Colonic mucosa (tissue), 4 donors: ENCODE data around the gene AKAP14. TPM values are rescaled to one million over a fixed set of nuclear protein-coding genes. Genes with fewer than 3 reads are reported as not detected.
"Not testable (repeated sequence)": the region's sequence is repeated elsewhere in the genome, so short reads cannot be mapped to it uniquely, and the experiment has no call there.

Experiments
- DNase-seq: peaks from one replicate; pipeline ENCODE4 v3.0.0-alpha.2; 2020
- H3K27ac ChIP-seq: fragments of 200-600 bp; one replicate; pipeline ENCODE4 v1.8.0; 2021
- H3K27me3 ChIP-seq: fragments of 200-600 bp; one replicate; pipeline ENCODE4 v1.8.0; 2021
- H3K36me3 ChIP-seq: fragments of 200-600 bp; one replicate; pipeline ENCODE4 v1.8.0; 2021
- H3K4me1 ChIP-seq: fragments of 200-600 bp; one replicate; pipeline ENCODE4 v1.8.0; 2021; ENCODE audit warnings: mild to moderate bottlenecking
- H3K4me3 ChIP-seq: fragments of 200-600 bp; one replicate; pipeline ENCODE4 v1.8.0; 2021
- H3K9ac ChIP-seq, 2 donors: one replicate each; pipeline ENCODE4 v1.7.0; 2013; ENCODE audit warnings: control low read depth in 2 of 2, low read depth in 2 of 2, low read length in 2 of 2
- H3K9me3 ChIP-seq: fragments of 200-600 bp; one replicate; pipeline ENCODE4 v1.8.0; 2021
- intact Hi-C: fragments of 100-400 bp; cut with DNase I; formaldehyde crosslinking; loops from one replicate; pipeline ENCODE4 v1.14.1; 2022
- total RNA-seq, 2 donors: library from RNA; stranded (reverse); fragmentation: NEBNext Ultra II Directional in 1 of 2; extraction: Animal tissue kit (Norgen Biotek cat#: 25700) in 1 of 2; gene quantifications; one replicate each; pipeline ENCODE4 v1.2.1, GENCODE V29; 2021
- TF ChIP-seq, protein P1 (sequence below): fragments of 200-600 bp; IDR thresholded peaks from one replicate; pipeline ENCODE4 v1.8.0; 2022; ENCODE audit warnings: antibody characterized with exemption, mild to moderate bottlenecking
- donor health status: healthy.
- donor health status: DM: no; HTN: no; CAD: no.
- donor health status: DM: no; HTN: no; CAD: no.

The AKAP14 gene
- total RNA-seq, 2 donors from 2014 or later: not detected

DNA sequence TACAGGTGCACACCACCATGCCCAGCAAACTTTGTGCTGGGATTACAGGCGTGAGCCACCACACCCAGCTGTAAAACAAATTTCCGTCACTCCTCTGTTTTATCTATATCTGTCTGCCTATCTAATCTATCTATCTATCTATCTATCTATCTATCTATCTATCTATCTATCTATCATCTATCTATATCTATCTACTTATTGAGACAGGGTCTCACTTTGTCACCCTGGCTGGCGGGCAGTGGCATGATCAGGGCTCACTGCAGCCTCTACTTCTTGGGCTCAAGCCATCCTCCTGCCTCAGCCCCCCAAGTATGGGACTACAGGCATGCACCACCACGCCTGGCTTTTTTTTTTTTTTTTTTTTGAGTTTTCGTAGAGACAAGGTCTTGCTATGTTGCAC is 20.6 kb downstream of the AKAP14 start:
- intact Hi-C loops: no loop called here
- Histone ChIP-seq H3K27ac (no peak overlapping the region), H3K27me3 (no peaks in the 10 kb centered on the region), H3K9me3 (no peaks in the 10 kb centered on the region), H3K4me3 (no peak overlapping the region), H3K36me3 (no peaks in the 10 kb centered on the region), H3K9ac (no peak overlapping the region), H3K4me1 (no peaks in the 10 kb centered on the region)
- TF ChIP-seq, protein P1, sequence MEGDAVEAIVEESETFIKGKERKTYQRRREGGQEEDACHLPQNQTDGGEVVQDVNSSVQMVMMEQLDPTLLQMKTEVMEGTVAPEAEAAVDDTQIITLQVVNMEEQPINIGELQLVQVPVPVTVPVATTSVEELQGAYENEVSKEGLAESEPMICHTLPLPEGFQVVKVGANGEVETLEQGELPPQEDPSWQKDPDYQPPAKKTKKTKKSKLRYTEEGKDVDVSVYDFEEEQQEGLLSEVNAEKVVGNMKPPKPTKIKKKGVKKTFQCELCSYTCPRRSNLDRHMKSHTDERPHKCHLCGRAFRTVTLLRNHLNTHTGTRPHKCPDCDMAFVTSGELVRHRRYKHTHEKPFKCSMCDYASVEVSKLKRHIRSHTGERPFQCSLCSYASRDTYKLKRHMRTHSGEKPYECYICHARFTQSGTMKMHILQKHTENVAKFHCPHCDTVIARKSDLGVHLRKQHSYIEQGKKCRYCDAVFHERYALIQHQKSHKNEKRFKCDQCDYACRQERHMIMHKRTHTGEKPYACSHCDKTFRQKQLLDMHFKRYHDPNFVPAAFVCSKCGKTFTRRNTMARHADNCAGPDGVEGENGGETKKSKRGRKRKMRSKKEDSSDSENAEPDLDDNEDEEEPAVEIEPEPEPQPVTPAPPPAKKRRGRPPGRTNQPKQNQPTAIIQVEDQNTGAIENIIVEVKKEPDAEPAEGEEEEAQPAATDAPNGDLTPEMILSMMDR: no peak
- no peak for DNase-seq

DNA sequence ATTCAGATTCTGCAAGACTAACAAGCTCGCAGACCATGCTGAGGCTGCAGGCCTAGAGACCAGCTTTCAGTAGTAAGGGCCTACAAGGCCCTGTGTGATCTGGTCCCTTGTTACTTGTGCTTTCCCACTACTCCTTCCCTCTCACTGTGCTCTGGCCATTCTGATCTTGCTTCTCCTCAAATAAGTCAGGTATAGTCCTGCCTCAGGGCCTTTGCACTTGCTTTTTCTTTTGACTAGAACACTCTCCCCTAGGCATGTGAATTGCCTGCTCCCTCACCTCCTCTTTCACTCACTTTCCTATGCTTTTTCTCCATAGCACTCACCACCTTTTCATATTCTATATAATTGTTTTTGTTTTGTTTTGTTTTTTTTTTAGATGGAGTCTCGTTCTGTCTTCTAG is 22.2 kb downstream of the AKAP14 start:
- no peak overlapping the region for H3K4me3 ChIP-seq
- TF ChIP-seq, protein P1: no peak
- no peaks in the 10 kb centered on the region for H3K4me1 ChIP-seq
- H3K27ac ChIP-seq: no peak overlapping the region
- intact Hi-C loops: no loop called here
- no peak for DNase-seq
- no peaks in the 10 kb centered on the region for H3K27me3 ChIP-seq
- no peaks in the 10 kb centered on the region for H3K9me3 ChIP-seq
- no peaks in the 10 kb centered on the region for H3K36me3 ChIP-seq
- H3K9ac ChIP-seq: no peak overlapping the region

DNA sequence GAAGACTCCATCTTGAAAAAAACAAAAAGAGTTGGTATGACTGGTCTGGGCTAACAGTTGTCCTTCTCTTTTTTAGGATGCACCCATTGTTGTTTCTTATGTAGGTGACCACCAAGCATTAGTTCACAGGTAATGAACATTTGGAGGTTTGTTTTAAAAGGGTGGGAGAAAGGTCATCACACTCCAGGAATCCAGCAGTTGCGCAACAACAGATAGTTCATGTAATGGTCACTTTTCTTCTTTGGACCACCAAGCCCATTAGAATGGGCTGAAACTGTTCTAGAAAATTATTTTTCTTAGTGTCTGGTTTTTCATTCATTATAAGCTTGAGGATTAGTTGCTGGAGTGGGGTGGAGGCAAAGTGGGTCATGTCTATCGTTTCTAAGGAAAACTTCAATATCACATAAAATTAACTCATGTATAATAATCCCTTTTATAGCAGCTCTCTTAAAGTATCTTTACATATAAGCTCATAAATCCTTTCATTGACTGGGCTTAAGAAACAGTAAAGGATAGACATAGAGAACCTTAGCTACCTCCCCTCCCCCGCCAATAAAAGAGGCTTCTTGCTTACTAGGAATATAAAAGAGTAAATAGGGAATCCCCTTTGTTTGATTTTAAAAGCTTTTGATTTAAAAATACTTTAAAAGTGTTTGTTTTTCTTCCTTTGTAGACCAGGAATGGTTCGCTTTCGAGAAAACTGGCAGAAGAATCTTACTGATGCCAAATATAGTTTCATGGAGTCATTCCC is 24.3 kb downstream of the AKAP14 start:
- DNase-seq: no peak
- intact Hi-C loops: no loop called here
- H3K27ac ChIP-seq: no peak overlapping the region

DNA sequence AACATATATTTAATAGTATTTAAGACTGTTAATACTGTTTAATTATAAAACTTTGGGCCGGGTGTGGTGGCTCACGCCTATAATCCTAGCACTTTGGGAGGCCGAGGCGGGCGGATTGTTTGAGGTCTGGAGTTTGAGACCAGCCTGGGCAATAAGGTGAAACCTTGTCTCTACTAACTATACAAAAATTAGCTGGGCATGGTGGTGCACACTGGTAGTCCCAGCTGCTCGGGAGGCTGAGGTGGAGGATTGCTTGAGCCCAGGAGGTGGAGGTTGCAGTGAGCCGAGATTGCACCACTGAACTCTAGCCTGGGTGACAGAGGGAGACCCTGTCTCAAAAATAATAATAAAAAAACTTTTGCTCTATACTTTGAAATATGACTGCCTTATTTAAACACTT is 26.7 kb downstream of the AKAP14 start:
- intact Hi-C loops, H3K9me3 ChIP-seq, H3K4me3 ChIP-seq, H3K4me1 ChIP-seq, DNase-seq, H3K27me3 ChIP-seq, H3K9ac ChIP-seq, H3K36me3 ChIP-seq, H3K27ac ChIP-seq: not testable (repeated sequence)

More for the DNA sequence above, 24.3 kb downstream of the AKAP14 start:
- Histone ChIP-seq H3K4me1 (no peaks in the 10 kb centered on the region), H3K9me3 (no peaks in the 10 kb centered on the region), H3K9ac (no peak overlapping the region), H3K4me3 (no peak overlapping the region), H3K27me3 (no peaks in the 10 kb centered on the region), H3K36me3 (no peaks in the 10 kb centered on the region)
- TF ChIP-seq, protein P1: no peak

DNA sequence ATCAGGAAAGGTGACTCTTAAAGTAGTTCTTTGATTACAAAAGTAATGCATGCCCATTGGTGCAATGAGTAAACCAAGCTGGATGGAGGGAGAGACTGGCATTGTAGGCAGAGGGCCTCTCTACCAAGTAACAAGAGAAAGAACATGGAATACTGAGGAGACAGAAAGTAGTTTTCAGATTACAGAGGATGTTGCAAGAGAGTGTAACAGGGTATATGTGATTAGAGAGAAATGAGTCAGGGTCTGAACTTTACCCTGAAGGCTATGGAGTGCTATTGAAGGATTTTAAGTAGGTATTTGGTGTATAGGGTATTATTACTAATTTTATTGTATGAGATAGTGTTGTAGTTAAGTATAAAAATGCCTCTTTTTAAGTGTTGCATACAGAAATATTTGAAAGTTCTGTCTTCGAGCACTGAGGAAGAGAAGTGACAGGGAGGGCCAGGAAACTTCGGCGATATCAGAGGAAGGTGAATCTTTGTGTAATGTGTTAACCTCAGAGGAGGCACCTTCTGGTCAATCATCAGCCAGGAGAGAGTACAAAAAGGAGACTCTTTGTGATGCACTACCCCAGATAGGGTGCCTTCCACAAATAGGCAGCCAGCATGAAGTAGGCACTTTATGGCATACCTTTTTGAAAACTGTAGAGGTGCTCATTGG is 39.7 kb downstream of the AKAP14 start:
- no peaks in the 10 kb centered on the region for H3K36me3 ChIP-seq
- TF ChIP-seq, protein P1: no peak
- no peak overlapping the region for H3K27ac ChIP-seq

DNA sequence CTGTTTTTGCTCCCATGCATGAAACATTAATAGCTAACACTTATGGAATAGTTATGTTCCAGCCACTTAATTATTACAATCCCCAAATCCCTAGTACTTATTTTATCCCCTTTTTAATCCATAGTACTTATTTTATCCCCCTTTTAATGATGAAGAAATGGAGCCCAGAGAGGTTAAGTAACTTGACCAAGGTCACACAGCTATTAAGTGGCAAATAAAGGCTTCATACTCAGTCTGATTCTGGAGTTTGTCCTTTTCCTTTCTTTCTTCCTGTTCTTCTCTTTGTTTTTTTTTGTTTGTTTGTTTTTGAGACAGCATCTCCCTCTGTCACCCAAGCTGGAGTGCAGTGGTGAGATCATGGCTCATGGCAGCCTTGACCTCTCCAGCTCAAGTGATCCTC is 45.6 kb downstream of the AKAP14 start:
- intact Hi-C loops: no loop called here
- TF ChIP-seq, protein P1: no peak
- Histone ChIP-seq H3K27me3 (no peaks in the 10 kb centered on the region), H3K4me1 (no peaks in the 10 kb centered on the region), H3K27ac (no peak overlapping the region), H3K9ac (no peak overlapping the region), H3K9me3 (no peaks in the 10 kb centered on the region), H3K4me3 (no peak overlapping the region), H3K36me3 (no peaks in the 10 kb centered on the region)
- DNase-seq: no peak

More for the DNA sequence above, 39.7 kb downstream of the AKAP14 start:
- Histone ChIP-seq H3K9me3 (no peaks in the 10 kb centered on the region), H3K4me3 (no peak overlapping the region), H3K27me3 (no peaks in the 10 kb centered on the region), H3K4me1 (no peaks in the 10 kb centered on the region), H3K9ac (no peak overlapping the region)
- intact Hi-C loops: no loop called here
- DNase-seq: no peak
